NOMO-1 treated with dmso at 0.1 percent for 144 hours (cell line): ENCODE results near the gene PRUNE2.
"Not testable (repeated sequence)": the region's sequence is repeated elsewhere in the genome, so short reads cannot be mapped to it uniquely, and the experiment has no call there.

Source experiments
- DNase-seq: peaks from one replicate; lab custom pipeline; 2025; ENCODE audit not compliant: unreplicated experiment; lab: John Stamatoyannopoulos, UW

The PRUNE2 gene

DNA sequence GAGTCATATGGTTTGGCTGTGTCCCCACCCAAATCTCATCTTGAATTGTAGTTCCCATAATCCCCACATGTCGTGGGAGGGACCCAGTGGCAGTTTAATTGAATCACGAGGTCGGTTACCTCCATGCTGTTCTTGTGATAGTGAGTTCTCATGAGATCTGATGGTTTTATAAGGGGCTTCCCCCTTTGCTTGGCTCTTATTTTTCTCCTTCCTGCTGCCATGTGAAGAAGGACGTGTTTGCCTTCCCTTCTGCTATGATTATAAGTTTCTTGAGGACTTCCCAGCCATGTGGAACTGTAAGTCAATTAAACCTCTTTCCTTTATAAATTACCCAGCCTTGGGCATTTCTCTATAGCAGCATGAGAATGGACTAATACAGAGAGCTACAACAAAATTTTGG lies 163.0 kb downstream of the PRUNE2 start:
- DNase-seq, result not testable (repeated sequence)

DNA sequence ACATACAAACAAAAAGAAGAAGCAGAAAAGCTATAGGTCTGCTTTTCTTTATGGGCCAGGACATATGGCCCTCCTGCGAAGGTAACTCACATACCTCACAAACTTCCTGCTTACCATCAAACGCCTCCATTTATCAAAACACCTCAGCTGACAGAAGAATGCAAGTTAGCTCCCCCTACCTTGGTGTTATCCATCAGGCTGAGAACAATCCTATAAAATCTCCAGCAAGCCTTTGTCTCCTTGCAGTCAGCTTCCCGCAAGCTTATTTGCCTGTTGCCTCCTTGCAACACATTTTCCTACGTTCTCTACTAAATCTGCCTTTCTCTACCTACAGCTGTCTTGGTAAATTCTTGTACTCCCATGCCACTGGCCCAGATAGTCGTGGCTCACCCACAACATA lies 164.4 kb downstream of the PRUNE2 start:
- DNase-seq, result no peak

DNA sequence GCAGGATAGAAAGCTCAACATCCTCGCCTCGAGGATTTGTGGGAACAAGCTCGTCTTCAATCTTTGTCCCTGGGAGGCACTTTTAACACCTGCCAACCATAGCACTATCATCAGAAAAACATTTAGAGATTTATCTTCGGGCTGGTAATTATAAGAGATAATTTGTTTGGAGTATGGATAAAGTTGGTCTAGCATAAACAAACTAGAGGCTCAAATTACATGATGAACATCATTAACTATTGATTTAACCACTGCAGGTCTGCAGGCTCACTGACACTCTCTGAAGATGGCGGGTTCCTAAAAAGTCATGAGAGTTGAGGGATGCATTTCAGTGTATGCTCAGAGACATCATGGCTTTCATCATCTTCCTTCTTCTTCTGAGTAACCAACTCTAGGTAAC lies 167.5 kb downstream of the PRUNE2 start:
- no peak for DNase-seq

DNA sequence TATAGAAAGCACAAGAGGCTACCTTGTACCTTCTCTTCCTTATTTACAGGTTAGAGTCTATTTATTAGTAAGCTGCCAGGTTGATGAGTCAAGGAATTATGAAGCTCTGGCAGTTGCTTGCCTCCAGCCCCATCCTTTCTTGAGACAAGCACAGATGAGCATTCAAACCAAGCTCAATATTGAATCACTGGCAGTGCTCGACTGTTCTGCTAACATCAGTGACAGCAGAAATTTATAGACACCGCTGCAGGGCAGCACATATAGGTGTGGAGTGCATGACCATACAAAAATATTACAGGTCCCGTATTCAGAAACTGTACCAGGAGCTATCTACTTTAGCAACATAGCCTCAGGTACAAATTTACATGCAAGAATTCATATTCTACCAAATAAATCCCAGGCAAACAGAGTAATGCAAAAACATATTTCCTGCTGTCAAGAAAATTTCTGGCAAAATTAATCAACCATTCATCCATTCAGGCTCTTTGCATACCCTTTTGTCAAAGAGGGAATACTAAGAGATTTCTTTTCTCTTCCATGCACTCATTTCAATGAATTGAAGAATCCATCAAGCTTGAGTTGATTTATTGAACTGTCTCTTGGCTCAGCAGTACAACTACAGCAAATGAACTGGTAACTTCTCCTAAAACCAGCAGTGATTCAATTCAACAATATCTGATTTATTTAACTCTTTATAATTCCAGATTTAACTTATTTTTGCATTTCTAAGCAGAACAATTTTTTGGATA lies 168.6 kb downstream of the PRUNE2 start:
- DNase-seq, result no peak

DNA sequence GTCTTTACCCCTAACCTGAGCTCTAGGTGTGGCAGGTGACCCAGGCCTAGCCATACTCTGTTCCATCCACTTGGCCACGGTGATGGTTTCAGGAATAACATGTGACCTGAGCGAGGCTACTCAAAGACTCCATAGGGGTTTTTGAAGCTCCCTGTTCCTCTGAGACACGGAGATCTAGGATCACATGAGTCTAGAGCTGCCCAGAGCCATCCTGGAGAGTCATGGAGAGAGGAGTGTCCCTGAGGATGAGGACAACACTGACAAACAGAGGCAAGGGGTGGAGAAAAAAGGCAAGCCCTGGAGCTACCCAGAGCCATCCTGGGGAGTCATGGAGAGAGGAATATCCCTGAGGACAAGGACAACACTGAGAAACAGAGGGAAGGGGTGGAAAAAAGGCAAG lies 171.2 kb downstream of the PRUNE2 start:
- no peak for DNase-seq

DNA sequence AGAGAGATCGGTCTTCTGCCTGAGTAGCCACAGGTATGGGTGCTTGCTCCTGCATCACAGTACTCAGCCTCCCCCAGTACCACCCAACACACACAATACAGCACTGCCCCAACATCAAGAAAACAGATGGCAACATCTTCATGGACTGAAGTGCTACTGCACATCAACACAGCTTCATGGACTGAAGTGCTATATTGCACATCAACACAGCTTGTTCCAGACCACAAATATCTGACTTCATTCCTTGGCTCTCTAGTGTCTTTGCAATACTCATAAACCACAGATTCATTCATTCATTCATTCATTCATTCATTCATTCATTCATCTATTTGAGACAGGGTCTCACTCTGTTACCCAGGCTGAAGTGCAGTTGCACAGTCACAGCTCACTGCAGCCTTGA lies 172.8 kb downstream of the PRUNE2 start:
- DNase-seq, result no peak

DNA sequence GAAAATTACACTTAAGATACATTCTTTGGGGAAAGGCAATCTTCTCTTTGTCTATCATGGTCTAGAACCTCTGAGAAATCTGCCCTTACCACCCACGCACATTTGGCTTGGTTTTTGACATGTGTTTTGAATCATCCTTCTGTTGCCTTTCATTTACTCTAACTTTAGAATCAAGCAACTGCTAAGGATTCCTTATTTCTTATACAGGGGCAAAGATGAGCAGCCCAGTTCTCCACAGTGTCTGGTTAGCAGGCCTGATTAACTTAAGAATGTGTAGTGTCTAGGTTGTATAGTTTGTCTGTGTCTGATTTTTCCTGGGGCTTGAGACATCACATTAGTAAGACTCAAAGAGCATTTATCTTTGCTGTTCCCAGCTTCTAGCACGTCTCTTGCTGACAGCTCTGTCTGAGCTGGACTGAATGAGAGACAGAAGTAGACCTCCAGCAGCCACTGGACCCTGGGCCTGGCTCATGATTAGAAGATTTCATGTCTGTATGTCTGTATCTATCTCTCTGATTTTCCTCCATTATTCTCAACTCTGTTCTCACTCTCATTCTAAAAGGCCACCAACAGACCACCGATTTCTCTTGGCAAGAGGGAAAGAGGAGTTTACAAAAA lies 173.5 kb downstream of the PRUNE2 start:
- DNase-seq, result no peak

DNA sequence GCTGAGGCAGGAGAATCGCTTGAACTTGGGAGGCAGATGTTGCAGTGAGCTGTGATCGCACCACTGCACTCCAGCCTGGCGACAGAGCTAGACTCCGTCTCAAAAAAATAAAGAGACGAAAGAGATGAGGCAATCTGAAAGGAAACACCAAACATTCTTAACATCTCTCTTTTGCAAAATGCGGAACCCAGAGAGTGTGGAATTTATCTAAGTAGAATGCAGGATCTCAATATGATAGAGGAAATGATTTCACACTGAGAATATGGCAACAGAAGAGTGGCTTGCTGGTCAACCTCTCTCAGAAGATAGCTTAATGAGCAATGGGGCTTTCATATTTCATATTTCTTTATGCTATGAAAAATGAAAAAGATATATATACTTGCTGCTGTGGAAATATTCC lies 175.1 kb downstream of the PRUNE2 start:
- peak; percentile 12 for DNase-seq

DNA sequence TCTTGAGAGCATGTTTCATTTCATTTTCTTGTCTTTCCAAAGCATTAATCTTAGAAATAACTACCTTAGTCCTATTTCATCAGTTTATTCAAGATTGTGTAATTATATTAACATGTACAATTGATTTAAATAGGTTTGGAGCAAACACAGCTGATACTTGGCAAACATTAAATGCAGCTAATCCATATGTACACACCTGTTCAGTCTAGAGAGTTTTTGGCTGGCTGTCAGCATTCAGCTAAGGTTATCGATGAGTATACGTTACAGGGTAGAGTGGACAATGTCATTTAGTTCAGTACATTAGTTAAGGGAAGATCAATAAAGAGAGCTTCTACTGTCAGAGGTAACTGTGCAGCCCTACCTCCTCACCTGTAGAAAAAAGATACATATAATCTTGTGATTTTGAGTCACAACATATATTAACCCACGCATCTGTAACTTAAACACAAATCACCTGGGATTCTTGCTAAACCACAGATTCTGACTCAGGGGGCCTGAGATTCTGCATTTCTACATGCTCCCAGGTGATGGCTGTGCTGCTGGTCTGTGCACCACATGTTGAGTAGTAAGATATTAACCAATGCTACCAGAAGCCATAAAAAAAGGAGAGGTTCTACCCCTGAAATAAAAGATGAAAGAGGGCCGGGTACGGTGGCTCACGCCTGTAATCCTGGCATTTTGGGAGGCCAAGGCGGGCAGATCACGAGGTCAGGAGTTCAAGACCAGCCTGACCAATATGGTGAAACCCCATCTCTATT lies 175.8 kb downstream of the PRUNE2 start:
- no peak for DNase-seq

DNA sequence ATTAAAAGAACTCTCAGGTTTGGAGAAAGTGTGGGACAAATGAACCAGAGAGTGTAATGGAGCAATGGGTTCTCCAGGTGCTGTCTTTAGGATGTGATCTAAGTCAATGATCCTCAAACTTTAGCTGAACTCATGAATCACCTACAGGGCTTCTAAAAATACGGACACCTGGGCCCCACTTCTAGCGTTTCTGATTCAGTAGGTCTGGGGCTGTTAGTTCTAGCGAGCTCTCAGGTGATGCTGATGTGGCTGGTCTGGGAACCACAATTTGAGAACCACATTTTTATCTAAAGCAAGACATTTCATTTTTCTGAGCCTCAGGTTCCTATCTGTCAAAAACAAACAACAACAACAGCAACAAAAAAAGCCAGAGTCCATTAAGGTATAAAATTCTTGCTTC lies 176.8 kb downstream of the PRUNE2 start:
- no peak for DNase-seq

DNA sequence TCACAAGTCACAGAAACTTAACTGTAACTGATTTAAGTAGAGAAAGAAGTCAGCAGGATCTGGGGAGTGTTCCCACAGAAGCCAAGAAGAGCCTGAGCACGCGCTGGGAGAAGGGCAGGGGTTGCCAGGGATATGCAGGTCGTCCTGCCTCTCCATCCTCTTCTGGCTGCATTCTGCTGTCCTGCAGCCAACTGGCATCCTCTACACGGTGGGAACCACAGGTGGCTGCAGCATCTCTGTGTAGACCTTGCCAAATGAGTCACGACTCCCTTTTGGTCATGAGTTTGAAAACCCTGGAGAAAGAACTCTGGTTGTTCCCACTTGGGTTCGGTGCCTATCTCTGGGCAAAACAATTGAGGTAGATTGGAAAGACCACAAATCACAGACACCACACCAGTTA lies 180.0 kb downstream of the PRUNE2 start:
- no peak for DNase-seq

DNA sequence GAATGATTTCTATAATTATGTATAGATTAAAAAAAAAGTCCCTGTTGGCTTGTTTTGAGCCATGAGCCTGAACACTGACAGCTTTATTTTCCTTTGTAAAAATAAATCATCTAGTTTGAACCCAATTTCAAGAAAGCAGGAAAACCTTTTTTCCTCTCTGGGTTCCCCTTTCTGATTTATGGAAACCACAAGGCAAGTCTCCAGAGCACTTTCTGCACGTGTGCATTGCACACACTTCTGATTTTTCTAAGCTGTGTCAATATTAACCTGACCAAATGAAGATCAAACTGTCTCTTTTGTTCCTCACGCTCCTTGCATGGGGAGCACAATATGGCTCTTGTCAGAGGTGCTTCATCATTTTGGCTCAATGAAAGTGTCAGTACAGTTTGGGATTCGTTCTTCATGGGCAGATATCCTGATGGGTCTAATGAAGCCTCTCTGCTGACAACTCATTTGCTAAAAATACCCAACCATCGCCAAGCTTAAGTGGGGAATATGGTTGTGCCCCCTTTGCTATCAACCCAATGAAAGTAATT lies 180.8 kb downstream of the PRUNE2 start:
- no peak for DNase-seq

DNA sequence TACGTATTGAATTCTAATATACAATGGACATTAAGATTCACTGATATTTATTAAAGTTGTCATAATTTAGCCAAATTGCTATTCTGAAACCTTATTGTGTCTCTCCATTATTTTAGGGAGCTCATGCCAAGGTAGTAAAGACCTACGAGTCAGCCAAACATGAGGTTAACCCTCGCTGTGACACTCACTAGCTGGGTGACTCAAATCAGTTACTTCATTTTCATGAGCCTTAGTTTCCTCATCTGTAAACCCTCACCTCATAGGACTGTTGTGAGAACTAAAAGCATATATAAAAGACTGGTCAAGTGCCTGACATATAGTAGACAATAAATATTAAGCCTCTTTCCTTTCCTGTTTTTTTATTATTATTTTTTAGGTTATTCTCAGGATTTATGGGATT lies 185.7 kb downstream of the PRUNE2 start:
- DNase-seq, result no peak

DNA sequence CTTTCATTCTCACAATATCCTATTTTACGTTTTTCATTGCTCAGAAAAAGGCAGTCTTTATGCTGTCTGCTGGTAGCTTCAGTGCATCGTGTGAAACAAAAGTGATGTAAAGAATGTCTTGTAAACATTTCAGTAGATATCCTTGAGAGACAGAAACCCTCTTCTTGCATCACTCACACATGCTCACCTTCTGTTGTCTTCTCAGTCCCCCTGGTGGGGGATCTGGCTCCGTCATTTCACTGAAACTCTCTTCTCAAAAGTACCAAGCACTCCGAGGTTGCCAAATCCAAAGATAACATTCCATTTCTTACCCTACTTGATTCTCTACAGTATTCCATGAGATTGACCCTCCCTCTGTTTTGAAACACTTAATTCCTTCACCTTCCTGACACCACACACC lies 187.7 kb downstream of the PRUNE2 start:
- no peak for DNase-seq

DNA sequence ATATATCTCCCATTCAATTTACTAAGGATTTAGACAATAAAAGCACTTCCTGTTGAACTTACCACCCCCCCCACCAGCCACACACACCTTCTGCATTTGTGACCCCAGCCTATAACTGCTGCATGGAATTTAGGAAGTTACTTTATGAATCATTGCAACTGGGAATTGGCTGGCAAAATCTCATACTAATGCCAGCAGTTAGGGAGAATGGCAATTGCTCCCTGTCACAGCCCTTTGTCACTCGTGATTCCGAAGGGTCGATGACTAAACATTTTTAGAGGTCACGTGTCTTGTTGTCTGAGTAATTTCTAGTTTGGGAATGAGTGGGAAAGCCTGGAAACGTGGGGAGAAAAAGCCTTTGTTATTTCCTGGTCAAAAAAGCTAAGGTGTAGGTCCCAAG lies 188.3 kb downstream of the PRUNE2 start:
- DNase-seq, result no peak

DNA sequence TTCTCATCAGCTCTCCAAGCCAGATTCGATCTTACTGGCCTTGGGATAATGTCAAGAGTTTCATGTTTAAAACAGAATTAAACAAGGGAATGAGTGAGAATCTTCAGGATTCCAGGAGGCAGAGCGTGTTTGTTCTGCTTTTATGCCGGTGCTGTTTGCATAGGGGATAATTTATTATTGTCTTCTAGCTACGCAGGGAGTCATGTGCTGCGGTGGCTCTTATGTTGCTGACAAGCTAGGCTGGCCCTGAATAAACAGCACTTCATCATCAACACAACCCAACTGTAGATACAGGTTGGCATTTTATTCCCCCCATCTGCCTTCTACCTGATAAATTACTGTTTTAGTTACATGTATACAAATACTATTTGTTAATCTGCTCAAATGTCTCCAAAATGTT lies 188.7 kb downstream of the PRUNE2 start:
- no peak for DNase-seq

DNA sequence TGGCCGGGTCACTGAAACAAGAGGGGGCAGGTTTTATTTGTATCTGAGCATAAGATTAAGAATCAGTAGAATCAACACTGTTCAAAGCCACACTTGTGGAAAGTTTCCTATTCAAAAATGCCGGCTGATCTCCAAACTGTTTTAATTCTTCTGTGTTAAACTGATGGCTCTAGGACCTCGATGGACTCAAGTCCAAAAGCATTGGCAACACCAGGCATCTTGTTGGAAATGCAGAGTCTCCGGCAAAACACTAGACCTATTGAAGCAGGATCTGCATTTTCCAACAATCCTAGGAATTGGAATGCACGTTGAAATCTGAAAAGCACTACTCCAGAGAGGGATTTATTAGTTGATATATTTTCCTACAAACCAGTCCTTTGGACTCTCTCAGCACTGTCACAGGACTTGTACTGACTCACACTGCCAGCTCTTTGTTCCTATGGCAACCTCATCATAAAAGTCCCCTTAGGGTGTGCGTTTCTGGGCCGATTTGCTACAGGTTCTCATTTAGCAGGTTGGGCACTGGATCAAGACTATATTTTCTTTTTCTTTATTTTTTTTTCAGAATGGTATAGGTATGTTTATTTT lies 189.7 kb downstream of the PRUNE2 start:
- no peak for DNase-seq

DNA sequence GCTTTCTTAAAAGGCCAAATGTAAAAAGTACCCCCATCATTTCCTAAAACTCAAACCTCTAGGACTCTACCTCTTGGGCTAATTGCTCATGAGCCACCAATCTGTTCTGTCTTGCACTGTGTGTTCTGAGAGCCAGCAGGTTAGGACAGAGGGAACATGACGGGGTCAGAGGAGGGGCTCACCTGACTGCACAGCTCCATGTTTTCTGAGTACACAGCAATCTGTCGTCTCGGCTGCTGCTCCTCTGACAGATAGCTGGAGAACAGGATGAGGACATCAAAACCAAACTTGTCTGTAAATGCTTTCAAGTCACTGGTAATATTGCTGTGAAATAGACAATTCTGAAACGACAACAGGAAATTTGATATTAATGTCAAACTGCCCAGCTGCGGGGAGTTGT lies 192.5 kb downstream of the PRUNE2 start:
- DNase-seq, result no peak

DNA sequence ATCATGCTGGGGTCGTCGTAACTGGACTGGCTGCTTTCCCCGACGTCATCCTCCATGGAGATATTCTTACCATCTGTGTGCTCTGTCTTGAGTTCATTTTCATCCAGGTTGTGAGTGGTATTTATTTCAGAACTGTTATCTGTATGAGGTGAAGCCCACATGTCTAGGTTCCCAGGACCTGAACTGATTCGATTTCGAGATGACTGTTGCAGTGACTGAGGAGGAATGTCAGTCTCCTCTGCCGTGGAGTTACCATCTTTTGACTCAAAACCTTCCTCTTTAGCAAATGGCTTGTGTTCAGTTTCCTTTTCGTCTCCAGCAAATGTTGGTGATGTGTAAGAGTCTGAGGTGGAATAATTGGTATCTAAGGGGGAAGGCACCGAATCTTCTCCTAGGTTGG lies 196.9 kb downstream of the PRUNE2 start:
- no peak for DNase-seq

DNA sequence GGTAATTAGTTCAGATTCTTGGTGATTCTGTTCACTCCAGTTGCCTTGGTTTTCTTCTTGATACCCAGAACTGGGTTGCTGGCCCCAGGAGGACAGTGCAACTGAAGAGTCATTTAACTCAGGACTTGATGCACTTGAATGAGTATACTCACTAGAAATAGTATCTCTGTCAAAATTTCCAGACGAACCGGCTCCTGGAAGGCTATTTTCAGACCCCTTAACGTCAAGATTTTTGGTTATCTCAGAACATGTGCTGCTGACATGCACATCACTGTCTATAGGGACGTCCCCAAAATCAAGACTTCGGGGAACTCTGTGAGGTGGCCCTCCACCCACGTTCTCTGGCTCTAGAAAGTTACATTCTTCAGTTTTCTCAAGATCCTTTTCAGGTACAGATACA lies 198.4 kb downstream of the PRUNE2 start:
- no peak for DNase-seq

DNA sequence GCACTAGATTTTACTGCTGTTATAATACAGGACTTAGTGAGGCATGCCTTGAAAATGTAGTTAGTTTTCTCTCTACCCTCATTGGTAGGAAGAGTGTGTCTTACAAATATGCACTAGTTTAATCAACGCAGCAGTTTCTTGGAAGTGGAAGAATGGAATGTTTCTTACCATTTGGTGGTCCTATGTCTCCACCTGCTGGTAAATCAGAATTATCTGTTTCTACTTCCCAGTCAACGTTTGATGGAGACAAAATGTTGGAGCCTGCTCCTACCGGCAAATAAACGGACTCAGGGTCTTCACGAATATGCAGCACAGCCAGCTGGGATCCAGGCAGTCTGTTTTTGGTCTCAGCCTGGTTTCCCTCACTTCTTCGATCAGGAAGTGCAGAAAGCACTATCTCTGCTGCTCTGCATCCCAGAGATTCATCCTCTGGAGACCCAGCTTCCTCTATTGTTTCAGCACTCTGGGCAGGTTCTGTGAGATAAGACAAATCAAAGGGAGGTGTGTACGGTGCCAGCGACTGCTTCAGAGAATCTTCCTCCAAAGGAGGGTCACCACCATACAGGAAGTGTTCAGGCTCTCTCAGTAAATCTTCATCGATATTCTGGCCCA lies 201.2 kb downstream of the PRUNE2 start:
- DNase-seq, result no peak
